ENCODE measurements around the gene BSG. TPM values are rescaled to one million over a fixed set of nuclear protein-coding genes. Genes with fewer than 3 reads are reported as not detected.

BSG gene
- total RNA-seq, 1 experiment from 2014 or later: 653 TPM

DNA sequence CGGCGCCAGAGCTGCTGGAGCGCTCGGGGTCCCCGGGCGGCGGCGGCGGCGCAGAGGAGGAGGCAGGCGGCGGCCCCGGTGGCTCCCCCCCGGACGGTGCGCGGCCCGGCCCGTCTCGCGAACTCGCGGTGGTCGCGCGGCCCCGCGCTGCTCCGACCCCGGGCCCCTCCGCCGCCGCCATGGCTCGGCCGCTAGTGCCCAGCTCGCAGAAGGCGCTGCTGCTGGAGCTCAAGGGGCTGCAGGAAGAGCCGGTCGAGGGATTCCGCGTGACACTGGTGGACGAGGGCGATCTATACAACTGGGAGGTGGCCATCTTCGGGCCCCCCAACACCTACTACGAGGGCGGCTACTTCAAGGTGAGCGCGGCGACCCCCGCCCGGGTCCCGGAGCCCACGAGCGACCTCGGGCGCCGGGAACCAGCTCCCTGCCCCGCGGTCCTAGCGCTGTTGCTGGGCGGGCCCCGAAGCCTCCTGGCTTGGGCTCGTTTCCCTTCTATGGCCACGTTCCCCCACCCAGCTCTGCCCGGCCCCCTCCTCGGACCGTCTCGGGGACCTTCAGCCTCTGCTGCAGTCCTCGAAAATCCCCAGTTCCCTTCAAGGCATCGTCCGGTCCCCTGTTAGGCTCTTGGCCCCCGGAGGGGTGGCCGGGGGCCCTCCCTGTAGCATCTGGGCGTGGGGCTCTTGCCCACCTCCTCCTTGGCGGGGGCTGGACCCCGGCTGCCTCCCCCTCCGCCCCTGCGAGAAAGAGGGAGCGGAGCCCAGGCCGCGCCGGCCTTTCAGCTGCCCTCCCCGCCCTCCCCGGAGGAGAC is 40.4 kb upstream of the BSG start, which contains the start of gene CDC34:
Gene CDC34 (plus strand): TSS at position 8 of the 808 bp plus-strand sequence. CDS start 172 bp downstream, at position 180.
- DNase-seq (ENCODE audit: low read depth, low spot score) (no peak), ATAC-seq (peak; percentile 24; the same call in 1 of the 2 replicates)
- Histone ChIP-seq H3K36me3 (ENCODE audit: control insufficient read depth, insufficient read depth, low read length) (peaks cover 4% of the 10 kb centered on the region; the same call in 1 of the 2 replicates), H3K4me3 (ENCODE audit: low read depth in 2 of 2, low read length in 2 of 2) (peak within 1 kb of the TSS; percentile 74), H3K9me3 (ENCODE audit: control insufficient read depth, insufficient read depth, low read depth, low read length) (no peaks in the 10 kb centered on the region), H3K27ac (ENCODE audit: low read length) (peak within 1 kb of the TSS; percentile 71), H3K27me3 (ENCODE audit: control insufficient read depth, insufficient read depth, low read length) (no peaks in the 10 kb centered on the region), H3K4me1 (ENCODE audit: control insufficient read depth, insufficient read depth, low read length) (peaks cover 15% of the 10 kb centered on the region)
- POLR2A ChIA-PET: no interaction called here
- intact Hi-C loops (cut with micrococcal nuclease; ENCODE audit: unreplicated experiment): no loop called here
- in situ Hi-C loops (cut with HindIII; ENCODE audit: low pct_unique_long_range_greater_than_20kb, low sequenced_read_pairs): no loop called here
- CTCF ChIA-PET: interaction anchor here (0.6 to 0.7 kb wide), 3 partner anchors 22 to 119 kb away, joined by 3 to 4 read pairs (median 4); no protein-coding TSS in a partner anchor
- TF ChIP-seq, protein P1, sequence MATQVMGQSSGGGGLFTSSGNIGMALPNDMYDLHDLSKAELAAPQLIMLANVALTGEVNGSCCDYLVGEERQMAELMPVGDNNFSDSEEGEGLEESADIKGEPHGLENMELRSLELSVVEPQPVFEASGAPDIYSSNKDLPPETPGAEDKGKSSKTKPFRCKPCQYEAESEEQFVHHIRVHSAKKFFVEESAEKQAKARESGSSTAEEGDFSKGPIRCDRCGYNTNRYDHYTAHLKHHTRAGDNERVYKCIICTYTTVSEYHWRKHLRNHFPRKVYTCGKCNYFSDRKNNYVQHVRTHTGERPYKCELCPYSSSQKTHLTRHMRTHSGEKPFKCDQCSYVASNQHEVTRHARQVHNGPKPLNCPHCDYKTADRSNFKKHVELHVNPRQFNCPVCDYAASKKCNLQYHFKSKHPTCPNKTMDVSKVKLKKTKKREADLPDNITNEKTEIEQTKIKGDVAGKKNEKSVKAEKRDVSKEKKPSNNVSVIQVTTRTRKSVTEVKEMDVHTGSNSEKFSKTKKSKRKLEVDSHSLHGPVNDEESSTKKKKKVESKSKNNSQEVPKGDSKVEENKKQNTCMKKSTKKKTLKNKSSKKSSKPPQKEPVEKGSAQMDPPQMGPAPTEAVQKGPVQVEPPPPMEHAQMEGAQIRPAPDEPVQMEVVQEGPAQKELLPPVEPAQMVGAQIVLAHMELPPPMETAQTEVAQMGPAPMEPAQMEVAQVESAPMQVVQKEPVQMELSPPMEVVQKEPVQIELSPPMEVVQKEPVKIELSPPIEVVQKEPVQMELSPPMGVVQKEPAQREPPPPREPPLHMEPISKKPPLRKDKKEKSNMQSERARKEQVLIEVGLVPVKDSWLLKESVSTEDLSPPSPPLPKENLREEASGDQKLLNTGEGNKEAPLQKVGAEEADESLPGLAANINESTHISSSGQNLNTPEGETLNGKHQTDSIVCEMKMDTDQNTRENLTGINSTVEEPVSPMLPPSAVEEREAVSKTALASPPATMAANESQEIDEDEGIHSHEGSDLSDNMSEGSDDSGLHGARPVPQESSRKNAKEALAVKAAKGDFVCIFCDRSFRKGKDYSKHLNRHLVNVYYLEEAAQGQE (IDR thresholded peaks at IDR 0.05; ENCODE audit: insufficient read depth in 1 of 2, low read depth in 2 of 2, low read length in 1 of 2): no peak
- TF ChIP-seq SIN3A (IDR thresholded peaks at IDR 0.05; ENCODE audit: borderline replicate concordance, insufficient read depth, low read depth, low read length) (no peak), POLR2AphosphoS5 (IDR thresholded peaks at IDR 0.05; ENCODE audit: low read depth, low read length) (no peak)
- TF ChIP-seq, protein P2, sequence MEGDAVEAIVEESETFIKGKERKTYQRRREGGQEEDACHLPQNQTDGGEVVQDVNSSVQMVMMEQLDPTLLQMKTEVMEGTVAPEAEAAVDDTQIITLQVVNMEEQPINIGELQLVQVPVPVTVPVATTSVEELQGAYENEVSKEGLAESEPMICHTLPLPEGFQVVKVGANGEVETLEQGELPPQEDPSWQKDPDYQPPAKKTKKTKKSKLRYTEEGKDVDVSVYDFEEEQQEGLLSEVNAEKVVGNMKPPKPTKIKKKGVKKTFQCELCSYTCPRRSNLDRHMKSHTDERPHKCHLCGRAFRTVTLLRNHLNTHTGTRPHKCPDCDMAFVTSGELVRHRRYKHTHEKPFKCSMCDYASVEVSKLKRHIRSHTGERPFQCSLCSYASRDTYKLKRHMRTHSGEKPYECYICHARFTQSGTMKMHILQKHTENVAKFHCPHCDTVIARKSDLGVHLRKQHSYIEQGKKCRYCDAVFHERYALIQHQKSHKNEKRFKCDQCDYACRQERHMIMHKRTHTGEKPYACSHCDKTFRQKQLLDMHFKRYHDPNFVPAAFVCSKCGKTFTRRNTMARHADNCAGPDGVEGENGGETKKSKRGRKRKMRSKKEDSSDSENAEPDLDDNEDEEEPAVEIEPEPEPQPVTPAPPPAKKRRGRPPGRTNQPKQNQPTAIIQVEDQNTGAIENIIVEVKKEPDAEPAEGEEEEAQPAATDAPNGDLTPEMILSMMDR (IDR thresholded peaks at IDR 0.05): no peak
- no TSS peak for BruUV-seq (replicated peaks)

DNA sequence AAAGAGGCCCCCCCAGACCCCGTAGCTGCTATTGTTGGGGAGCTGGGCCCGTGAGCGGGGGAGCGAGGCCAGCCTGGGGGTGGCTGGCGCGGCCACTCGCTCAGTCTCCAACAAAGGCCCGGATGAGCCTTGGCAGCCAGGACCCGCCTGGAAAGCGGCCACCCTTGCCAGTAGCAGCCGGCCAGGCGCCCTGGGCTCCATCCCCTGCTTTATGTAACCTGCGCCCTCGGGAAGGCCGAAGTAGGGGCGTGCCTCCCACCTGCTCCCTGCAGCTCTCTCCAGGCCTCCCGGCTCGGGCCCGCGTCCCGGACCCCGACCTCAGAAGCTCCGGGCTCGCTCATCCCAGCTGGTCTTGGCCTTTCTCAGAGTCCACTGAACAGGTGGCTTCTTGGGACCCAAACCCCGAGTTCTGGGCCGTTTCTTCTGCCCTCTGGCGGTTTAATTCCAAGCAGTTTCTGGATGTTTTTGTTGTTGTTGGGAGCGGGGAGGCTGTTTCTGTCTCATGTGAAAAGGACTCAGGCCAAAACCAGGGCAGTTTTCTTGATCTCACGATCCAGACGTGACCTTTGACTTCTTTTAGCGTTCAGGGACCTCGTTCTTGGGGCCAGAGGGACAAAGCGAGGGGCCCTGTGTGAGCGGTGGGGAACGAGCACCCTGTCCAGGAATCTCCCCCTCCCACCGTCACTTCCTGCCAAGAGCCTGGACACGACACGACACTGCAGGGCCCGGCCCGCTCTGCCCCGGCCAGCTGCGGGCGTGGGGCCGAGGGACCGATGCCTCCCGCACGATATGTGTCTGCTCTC is 39.6 kb upstream of the BSG start:
- TF ChIP-seq TCF7L2 (IDR thresholded peaks at IDR 0.05; ENCODE audit: low read depth, low read length): no peak
- TF ChIP-seq, protein P1 (IDR thresholded peaks at IDR 0.05; ENCODE audit: insufficient read depth in 1 of 2, low read depth in 2 of 2, low read length in 1 of 2): no peak
- TF ChIP-seq SIN3A (IDR thresholded peaks at IDR 0.05; ENCODE audit: borderline replicate concordance, insufficient read depth, low read depth, low read length): no peak
- TF ChIP-seq, protein P2 (IDR thresholded peaks at IDR 0.05): peak; percentile 66; the same call in 1 of the 2 replicates
- no peak for TF ChIP-seq POLR2AphosphoS5 (IDR thresholded peaks at IDR 0.05; ENCODE audit: low read depth, low read length)
- CTCF ChIA-PET: interaction anchor here (0.6 to 0.7 kb wide), 3 partner anchors 21 to 120 kb away, joined by 3 to 4 read pairs (median 4); no protein-coding TSS in a partner anchor
- in situ Hi-C loops (cut with HindIII; ENCODE audit: low pct_unique_long_range_greater_than_20kb, low sequenced_read_pairs): no loop called here
- TSS peak; percentile 78 for BruUV-seq (replicated peaks)
- DNase-seq (ENCODE audit: low read depth, low spot score) (no peak), ATAC-seq (peak; percentile 24)
- POLR2A ChIA-PET: no interaction called here
- Histone ChIP-seq H3K27ac (ENCODE audit: low read length) (peak overlapping the region; percentile 57), H3K4me1 (ENCODE audit: control insufficient read depth, insufficient read depth, low read length) (peaks cover 15% of the 10 kb centered on the region), H3K36me3 (ENCODE audit: control insufficient read depth, insufficient read depth, low read length) (peaks cover 4% of the 10 kb centered on the region; the same call in 1 of the 2 replicates), H3K9me3 (ENCODE audit: control insufficient read depth, insufficient read depth, low read depth, low read length) (no peaks in the 10 kb centered on the region), H3K27me3 (ENCODE audit: control insufficient read depth, insufficient read depth, low read length) (no peaks in the 10 kb centered on the region), H3K4me3 (ENCODE audit: low read depth in 2 of 2, low read length in 2 of 2) (peak overlapping the region; percentile 74)
- intact Hi-C loops (cut with micrococcal nuclease; ENCODE audit: unreplicated experiment): no loop called here
